ENCODE results near the gene ASTN2.

Gene ASTN2

GRCh38 chr9:116502746-116503145 is 912.1 kb downstream of the ASTN2 start:
- in situ Hi-C loops (cut with MboI; ENCODE audit: low sequenced_read_pairs): no loop called here

- in situ Hi-C loops (cut with MboI; ENCODE audit: low sequenced_read_pairs): no loop called here
Measured at GRCh38 chr9:116501871-116502270, 913.0 kb downstream of the ASTN2 start.

DNA sequence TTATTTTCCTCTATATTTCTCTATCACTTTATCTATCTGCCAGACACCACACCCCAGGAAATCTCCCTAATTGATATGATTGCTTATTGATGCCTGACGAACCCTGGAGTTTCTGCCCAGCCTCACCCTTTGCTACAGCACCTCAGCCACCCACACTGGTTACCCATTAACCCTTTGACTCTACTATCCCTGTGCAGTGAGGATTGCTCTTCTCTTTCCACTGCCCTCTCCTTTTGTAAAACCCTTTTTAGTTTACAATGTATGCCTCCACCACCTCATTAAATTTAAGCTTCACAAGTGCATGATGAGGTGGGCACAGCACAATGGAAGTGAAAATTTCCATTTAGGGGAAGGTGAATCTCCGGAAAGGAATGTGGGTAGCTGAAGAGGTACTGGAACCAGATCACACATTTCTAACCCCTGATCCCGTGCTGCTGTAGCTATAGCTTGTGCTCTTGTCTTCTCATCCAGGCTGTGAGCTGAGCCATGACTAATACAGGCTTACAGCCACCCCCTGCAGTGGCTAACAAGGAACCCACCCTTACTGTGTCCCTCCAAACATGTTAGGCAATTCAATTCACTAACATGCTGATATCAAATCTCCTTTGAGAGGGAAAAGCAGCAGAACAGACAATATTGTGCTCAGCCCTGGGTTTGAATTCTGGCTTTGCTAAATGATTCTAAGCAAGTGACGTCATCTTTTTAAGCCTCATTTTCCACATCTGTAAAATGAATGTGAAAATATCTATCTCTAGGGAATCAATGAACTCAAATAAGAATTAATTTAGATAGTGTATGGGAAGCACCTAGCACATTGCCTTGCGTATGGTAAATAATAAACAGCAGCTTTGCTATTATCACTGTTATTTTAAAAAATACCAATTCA is 914.6 kb downstream of the ASTN2 start:
- in situ Hi-C loops (cut with MboI; ENCODE audit: low sequenced_read_pairs): no loop called here

GRCh38 chr9:116499434-116499833 is 915.4 kb downstream of the ASTN2 start:
- in situ Hi-C loops (cut with MboI; ENCODE audit: low sequenced_read_pairs): no loop called here

- in situ Hi-C loops (cut with MboI; ENCODE audit: low sequenced_read_pairs): no loop called here
Measured at GRCh38 chr9:116497095-116497890, 917.6 kb downstream of the ASTN2 start.

DNA sequence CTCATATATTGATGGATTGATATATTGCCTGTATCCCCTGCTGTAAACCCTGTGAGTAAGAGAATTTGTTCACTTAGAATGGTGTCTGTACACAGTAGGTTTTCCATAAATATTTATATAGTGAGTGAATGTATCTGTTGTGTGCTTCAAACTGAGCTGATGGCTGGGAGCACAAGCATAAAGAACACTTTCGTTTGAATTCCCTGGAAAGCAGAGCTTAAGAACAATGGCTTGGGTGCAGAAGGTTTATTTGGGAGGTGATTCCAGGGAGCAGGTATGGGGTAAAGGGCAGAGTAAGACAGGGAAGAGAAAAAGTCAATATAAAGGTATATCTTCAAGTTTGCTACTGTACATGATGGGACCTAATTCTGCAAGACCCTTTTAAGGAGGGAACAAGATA is 918.7 kb downstream of the ASTN2 start:
- in situ Hi-C loops (cut with MboI; ENCODE audit: low sequenced_read_pairs): no loop called here

DNA sequence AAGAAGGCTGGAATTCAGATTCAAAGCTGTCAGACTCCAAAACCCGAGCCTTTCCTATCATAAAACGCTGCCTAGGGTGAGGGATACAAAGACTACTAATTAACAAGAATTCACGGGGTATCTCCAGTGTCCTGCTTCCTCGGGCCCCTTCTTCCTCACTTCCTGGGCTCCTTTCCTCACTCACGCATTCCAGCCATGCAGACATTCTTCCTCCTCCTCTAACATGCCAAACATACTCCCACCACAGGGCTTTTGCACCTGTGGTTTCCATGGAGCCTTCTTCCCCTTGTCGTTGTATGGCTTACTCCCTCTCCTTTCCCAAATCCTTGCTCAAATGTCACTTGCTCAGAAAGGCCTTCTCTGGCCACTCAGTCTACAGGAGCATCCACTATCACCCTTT is 919.1 kb downstream of the ASTN2 start:
- in situ Hi-C loops (cut with MboI; ENCODE audit: low sequenced_read_pairs): no loop called here

DNA sequence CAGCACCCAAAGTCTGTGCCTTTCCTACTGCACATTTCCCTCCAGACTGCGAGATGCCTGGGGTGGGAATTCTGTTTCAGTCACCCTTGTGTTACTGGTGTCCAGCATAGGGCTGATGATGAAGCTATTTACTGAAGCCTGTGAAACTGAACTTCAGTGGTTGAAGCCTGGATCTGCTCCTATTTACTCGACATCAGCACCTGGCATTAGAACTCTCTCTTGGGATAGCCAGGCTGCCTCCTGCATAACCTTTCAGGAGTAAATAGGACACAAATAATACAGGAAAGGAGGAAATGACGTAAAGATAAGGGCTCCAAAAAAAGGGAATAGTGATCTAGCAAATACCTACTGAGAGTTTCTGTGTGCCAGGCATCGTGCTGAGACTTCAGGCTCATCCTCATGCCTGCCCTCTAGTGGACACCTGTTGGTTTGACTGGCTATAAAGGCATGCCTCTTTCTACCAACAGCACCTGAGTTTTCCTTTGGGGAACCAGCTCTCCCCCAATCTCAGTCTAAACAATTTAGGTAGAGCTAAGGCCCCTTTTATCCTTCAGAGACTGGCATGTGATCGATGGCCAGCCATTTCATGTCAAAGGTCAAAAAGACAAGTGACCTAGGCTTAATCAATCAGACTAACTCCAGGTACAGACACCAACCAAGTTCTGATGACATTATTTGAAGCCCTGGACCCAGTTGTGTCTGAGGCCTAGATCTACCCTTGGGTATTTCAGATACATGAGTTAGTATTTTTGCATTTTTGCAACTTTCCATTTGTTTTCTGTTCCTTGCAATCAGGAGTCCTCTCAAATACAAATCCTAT is 919.8 kb downstream of the ASTN2 start:
- in situ Hi-C loops (cut with MboI; ENCODE audit: low sequenced_read_pairs): no loop called here

DNA sequence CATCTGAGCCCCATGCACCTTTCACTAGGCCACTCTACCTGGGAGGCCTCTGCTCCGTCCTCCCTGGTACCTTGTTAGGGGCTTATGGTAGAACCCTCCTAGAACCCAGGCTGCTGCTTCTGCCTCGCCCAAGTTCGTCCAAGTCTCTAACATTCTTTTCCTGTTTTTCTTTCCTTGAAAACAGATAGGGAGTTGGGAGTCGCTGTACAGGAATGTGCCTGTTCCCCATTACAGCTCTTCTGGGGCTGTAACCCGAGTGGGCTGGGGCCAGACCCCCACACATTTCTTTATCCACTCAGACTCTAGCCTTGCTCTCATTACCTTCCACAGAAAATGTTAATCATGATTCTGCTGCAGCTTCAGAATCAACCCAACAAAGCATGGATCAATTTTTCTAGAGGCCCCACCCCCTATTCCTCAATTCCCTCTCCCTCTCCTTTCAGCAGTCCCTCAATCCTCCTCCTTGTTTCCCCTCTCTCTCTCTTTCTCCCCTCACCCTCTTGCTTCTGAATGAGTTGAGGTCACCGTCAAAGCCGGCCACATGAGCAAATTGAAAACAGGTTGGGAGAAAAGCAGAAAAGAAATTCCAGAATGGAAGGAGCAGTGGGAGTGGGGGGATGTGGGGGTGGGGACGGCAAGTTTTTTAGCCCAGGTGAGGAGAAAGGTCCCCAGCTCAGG is 921.5 kb downstream of the ASTN2 start:
- in situ Hi-C loops (cut with MboI; ENCODE audit: low sequenced_read_pairs): no loop called here

GRCh38 chr9:116491659-116492058 is 923.2 kb downstream of the ASTN2 start:
- in situ Hi-C loops (cut with MboI; ENCODE audit: low sequenced_read_pairs): no loop called here

GRCh38 chr9:116491219-116491618 is 923.6 kb downstream of the ASTN2 start:
- in situ Hi-C loops (cut with MboI; ENCODE audit: low sequenced_read_pairs): no loop called here

GRCh38 chr9:116490321-116490720 is 924.5 kb downstream of the ASTN2 start:
- in situ Hi-C loops (cut with MboI; ENCODE audit: low sequenced_read_pairs): no loop called here

- in situ Hi-C loops (cut with MboI; ENCODE audit: low sequenced_read_pairs): no loop called here
Measured at GRCh38 chr9:116488373-116488772, 926.5 kb downstream of the ASTN2 start.

- in situ Hi-C loops (cut with MboI; ENCODE audit: low sequenced_read_pairs): no loop called here
Measured at GRCh38 chr9:116484492-116485061, 930.3 kb downstream of the ASTN2 start.

DNA sequence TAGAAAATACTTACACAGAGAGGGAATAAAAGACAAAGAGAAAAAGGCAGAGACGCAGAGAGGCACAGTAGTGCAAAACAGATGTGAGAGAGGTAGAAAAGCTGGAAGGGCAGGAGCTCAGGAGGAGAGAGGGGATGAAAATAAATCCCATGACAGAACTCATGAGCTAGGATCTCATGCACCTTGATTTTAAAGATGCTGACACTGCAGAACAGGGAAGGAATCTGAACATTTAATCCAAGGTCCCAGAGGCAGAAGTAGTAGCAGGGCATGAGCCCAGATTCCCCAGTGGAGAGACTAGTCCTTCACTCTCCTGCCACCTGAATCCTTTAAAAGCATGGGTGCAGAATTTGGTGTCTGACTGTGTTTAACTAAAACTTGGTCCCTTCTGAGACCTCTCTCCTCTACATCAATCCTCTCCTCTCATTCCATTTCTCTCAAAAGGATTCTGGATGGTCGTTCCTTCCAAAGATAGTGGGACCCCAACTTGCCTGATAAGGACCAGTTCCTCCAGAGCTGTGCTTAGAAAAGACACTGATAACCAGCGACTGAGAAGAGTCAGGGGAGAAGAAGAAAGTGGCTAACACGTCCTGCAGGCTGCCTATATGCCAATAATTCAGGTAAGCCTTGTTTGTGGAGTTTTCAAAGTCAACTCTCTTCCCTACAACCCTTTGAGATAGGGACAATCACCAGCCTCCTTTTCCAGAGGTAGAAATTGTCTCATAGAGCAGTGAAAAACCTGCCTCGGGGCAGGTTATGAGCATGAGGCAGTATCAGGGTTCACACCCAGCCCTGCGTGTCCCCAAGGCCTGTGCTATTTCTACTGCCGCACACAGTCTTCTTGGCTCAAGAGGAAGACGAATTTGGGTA is 931.0 kb downstream of the ASTN2 start:
- in situ Hi-C loops (cut with MboI; ENCODE audit: low sequenced_read_pairs): no loop called here

GRCh38 chr9:116482740-116483139 is 932.1 kb downstream of the ASTN2 start:
- in situ Hi-C loops (cut with MboI; ENCODE audit: low sequenced_read_pairs): no loop called here

DNA sequence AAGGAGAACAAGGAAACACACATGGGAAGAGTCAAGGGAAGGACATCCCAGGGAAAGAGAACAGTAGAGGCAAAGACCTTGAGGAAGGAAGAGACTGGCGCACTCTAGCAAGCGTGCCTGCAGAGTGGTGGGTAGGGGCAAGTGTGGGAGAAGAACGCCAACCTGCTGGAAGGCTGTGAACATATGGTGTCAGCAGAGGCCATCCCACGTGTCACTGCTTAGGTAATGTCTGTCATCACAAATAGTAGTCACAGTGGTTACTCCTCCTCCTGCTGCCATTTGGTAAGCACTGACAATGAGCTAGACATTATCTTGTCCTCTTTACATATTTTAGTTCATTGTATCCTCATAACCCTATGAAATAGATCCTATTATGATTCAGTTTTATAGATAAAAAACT is 934.2 kb downstream of the ASTN2 start:
- in situ Hi-C loops (cut with MboI; ENCODE audit: low sequenced_read_pairs): no loop called here

GRCh38 chr9:116479967-116480366 is 934.9 kb downstream of the ASTN2 start:
- in situ Hi-C loops (cut with MboI; ENCODE audit: low sequenced_read_pairs): no loop called here

DNA sequence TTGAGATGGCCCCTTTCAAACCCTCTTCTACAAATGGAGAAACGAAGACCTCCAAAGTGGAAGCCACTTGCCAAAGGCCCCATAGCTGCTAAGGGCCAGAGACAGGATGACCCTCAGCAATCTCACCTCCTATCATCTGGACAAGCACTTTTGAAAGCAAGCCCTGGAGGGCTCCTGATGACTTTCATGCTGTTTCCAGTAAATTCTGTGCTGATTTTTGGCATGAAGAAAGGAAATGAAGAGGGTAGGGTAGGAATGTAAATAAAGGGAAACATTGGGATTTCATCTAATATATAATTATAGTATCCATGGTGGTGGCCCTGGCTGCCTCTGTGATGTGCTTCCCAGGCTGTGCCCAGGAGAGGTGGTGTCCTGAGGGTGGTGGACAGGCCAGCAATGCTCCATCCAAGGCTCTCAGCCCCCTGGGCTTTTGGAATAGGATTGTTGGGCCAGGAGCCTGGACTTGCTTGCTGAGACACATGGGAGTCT is 935.8 kb downstream of the ASTN2 start:
- in situ Hi-C loops (cut with MboI; ENCODE audit: low sequenced_read_pairs): no loop called here

All from HL-60/S4 (cell line).